Panc1 (cell line): Measurements from ENCODE around the gene GRID2IP. TPM values are rescaled to one million over a fixed set of nuclear protein-coding genes. Genes with fewer than 3 reads are reported as not detected.
A peak's percentile ranks its signal among the peaks of the same experiment; 100 is the strongest.

Experiments used
- ATAC-seq: fragments of 200-7000 bp; cut with Tn5 transposase; 2 replicates; pipeline ENCODE4 v1.9.1; 2020; ENCODE audit warnings: mild to moderate bottlenecking, moderate library complexity
- BruUV-seq: library from RNA; stranded (reverse); fragments of 400-500 nt; replicated peaks from 2 replicates; lab custom pipeline; 2021; lab: Mats Ljungman, UMichigan
- CTCF ChIA-PET: fragments of 300-600 bp; sonication (Branson Sonifier 250); formaldehyde crosslinking; loops from one replicate; lab custom pipeline; 2022; ENCODE audit warnings: antibody characterized with exemption; lab: Charles Lee
- POLR2A ChIA-PET: fragments of 300-600 bp; sonication (Branson Sonifier 250); formaldehyde crosslinking; loops from one replicate; lab custom pipeline; 2022; ENCODE audit warnings: antibody characterized with exemption; lab: Charles Lee
- DNase-seq: peaks from one replicate; pipeline ENCODE4 v3.0.0-alpha.2; 2010; ENCODE audit warnings: low read depth, low spot score
- H3K27ac ChIP-seq: 2 replicates; pipeline ENCODE4 v1.5.1; 2011; ENCODE audit warnings: mild to moderate bottlenecking, low read length, inconsistent platforms
- H3K27me3 ChIP-seq: fragments of 200-500 bp; sonication (Bioruptor generic); 2 replicates; pipeline ENCODE4 v1.6.0; 2014; ENCODE audit warnings: low read length, inconsistent platforms; ENCODE audit not compliant: control insufficient read depth, insufficient read depth
- H3K36me3 ChIP-seq: fragments of 200-500 bp; sonication (Bioruptor generic); 2 replicates; pipeline ENCODE4 v1.5.1; 2014; ENCODE audit warnings: inconsistent platforms, mild to moderate bottlenecking, low read length, moderate library complexity; ENCODE audit not compliant: control insufficient read depth, insufficient read depth
- H3K4me1 ChIP-seq: 2 replicates; pipeline ENCODE4 v1.5.1; 2011; ENCODE audit warnings: inconsistent platforms, mild to moderate bottlenecking, low read length, moderate library complexity; ENCODE audit not compliant: control insufficient read depth, insufficient read depth
- H3K4me3 ChIP-seq, 2 experiments: 2 replicates each; pipeline ENCODE4 v1.5.1; 2011 to 2012; ENCODE audit warnings: low read depth in 2 of 2, low read length in 2 of 2, mild to moderate bottlenecking in 2 of 2, inconsistent platforms in 1 of 2, moderate library complexity in 1 of 2
- H3K9me3 ChIP-seq: fragments of 200-500 bp; sonication (Bioruptor generic); 2 replicates; pipeline ENCODE4 v1.5.1; 2014; ENCODE audit warnings: low read depth, mild to moderate bottlenecking, inconsistent platforms, low read length, moderate library complexity; ENCODE audit not compliant: control insufficient read depth, insufficient read depth
- POLR2AphosphoS5 ChIP-seq: IDR thresholded peaks from 2 replicates; pipeline ENCODE4 v1.6.1; 2012; ENCODE audit warnings: mild to moderate bottlenecking, low read depth, low read length, moderate library complexity
- SIN3A ChIP-seq: IDR thresholded peaks from 2 replicates; pipeline ENCODE4 v1.6.1; 2012; ENCODE audit warnings: low read depth, mild to moderate bottlenecking, low read length, moderate library complexity, borderline replicate concordance; ENCODE audit not compliant: insufficient read depth
- TCF7L2 ChIP-seq: IDR thresholded peaks from 2 replicates; pipeline ENCODE4 v1.6.1; 2011; ENCODE audit warnings: mild to moderate bottlenecking, low read depth, low read length, inconsistent platforms
- in situ Hi-C: cut with HindIII; loops from 2 replicates; pipeline ENCODE4 v1.10.0; 2016; ENCODE audit warnings: low sequenced_read_pairs, low pct_unique_long_range_greater_than_20kb
- intact Hi-C: fragments of 100-400 bp; cut with micrococcal nuclease; formaldehyde crosslinking; loops from one replicate; pipeline ENCODE4 v1.10.0; 2022; ENCODE audit not compliant: unreplicated experiment
- total RNA-seq: library from RNA; stranded (reverse); gene quantifications from one replicate; pipeline ENCODE4 v1.2.1, GENCODE V29; 2021; ENCODE audit not compliant: unreplicated experiment
- TF ChIP-seq, protein P1 (sequence below), 2 experiments: IDR thresholded peaks; 2 replicates each; pipeline ENCODE4 v1.6.1; 2011 to 2012; ENCODE audit warnings: low read depth in 2 of 2, control low read depth in 1 of 2, low read length in 1 of 2, mild to moderate bottlenecking in 1 of 2, moderate library complexity in 1 of 2; ENCODE audit not compliant: insufficient read depth in 1 of 2
- TF ChIP-seq, protein P2 (sequence below): fragments of 450-650 bp; IDR thresholded peaks from 2 replicates; pipeline ENCODE4 v1.5.1; 2017; ENCODE audit warnings: mild to moderate bottlenecking

Gene GRID2IP
- total RNA-seq, 1 experiment from 2014 or later, result 0.13 TPM

GRCh38 chr7:6559896-6560295 lies 8.6 kb upstream of the GRID2IP start:
- Histone ChIP-seq H3K4me3 (no peak overlapping the region), H3K27ac (no peak overlapping the region), H3K27me3 (no peaks in the 10 kb centered on the region), H3K36me3 (no peaks in the 10 kb centered on the region), H3K4me1 (no peaks in the 10 kb centered on the region), H3K9me3 (no peaks in the 10 kb centered on the region)
- intact Hi-C loops, result no loop called here
- DNase-seq (no peak), ATAC-seq (no peak)
- TF ChIP-seq, protein P1, sequence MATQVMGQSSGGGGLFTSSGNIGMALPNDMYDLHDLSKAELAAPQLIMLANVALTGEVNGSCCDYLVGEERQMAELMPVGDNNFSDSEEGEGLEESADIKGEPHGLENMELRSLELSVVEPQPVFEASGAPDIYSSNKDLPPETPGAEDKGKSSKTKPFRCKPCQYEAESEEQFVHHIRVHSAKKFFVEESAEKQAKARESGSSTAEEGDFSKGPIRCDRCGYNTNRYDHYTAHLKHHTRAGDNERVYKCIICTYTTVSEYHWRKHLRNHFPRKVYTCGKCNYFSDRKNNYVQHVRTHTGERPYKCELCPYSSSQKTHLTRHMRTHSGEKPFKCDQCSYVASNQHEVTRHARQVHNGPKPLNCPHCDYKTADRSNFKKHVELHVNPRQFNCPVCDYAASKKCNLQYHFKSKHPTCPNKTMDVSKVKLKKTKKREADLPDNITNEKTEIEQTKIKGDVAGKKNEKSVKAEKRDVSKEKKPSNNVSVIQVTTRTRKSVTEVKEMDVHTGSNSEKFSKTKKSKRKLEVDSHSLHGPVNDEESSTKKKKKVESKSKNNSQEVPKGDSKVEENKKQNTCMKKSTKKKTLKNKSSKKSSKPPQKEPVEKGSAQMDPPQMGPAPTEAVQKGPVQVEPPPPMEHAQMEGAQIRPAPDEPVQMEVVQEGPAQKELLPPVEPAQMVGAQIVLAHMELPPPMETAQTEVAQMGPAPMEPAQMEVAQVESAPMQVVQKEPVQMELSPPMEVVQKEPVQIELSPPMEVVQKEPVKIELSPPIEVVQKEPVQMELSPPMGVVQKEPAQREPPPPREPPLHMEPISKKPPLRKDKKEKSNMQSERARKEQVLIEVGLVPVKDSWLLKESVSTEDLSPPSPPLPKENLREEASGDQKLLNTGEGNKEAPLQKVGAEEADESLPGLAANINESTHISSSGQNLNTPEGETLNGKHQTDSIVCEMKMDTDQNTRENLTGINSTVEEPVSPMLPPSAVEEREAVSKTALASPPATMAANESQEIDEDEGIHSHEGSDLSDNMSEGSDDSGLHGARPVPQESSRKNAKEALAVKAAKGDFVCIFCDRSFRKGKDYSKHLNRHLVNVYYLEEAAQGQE (IDR thresholded peaks at IDR 0.05; ENCODE audit: insufficient read depth in 1 of 2, low read depth in 2 of 2, low read length in 1 of 2), result no peak
- TF ChIP-seq, protein P2, sequence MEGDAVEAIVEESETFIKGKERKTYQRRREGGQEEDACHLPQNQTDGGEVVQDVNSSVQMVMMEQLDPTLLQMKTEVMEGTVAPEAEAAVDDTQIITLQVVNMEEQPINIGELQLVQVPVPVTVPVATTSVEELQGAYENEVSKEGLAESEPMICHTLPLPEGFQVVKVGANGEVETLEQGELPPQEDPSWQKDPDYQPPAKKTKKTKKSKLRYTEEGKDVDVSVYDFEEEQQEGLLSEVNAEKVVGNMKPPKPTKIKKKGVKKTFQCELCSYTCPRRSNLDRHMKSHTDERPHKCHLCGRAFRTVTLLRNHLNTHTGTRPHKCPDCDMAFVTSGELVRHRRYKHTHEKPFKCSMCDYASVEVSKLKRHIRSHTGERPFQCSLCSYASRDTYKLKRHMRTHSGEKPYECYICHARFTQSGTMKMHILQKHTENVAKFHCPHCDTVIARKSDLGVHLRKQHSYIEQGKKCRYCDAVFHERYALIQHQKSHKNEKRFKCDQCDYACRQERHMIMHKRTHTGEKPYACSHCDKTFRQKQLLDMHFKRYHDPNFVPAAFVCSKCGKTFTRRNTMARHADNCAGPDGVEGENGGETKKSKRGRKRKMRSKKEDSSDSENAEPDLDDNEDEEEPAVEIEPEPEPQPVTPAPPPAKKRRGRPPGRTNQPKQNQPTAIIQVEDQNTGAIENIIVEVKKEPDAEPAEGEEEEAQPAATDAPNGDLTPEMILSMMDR, result no peak
- TF ChIP-seq TCF7L2 (no peak), SIN3A (no peak), POLR2AphosphoS5 (no peak)
- CTCF ChIA-PET, result interaction anchor here (1.1 to 1.8 kb wide), 2 partner anchors 15 to 703 kb away, joined by 3 to 11 read pairs; no protein-coding TSS in a partner anchor
- in situ Hi-C loops, result no loop called here
- no TSS peak for BruUV-seq
- POLR2A ChIA-PET, result no interaction called here

GRCh38 chr7:6558837-6559236 lies 7.6 kb upstream of the GRID2IP start:
- POLR2A ChIA-PET, result interaction anchor here (0.6 kb wide), 3 partner anchors 11 to 102 kb away, joined by 3 to 4 read pairs (median 3); no protein-coding TSS in a partner anchor
- in situ Hi-C loops, result no loop called here

More at GRCh38 chr7:6558837-6559236, 7.6 kb upstream of the GRID2IP start:
- peak; percentile 80 for ATAC-seq
- Histone ChIP-seq H3K36me3 (no peaks in the 10 kb centered on the region), H3K4me3 (no peak overlapping the region), H3K27me3 (no peaks in the 10 kb centered on the region), H3K9me3 (no peaks in the 10 kb centered on the region), H3K27ac (no peak overlapping the region), H3K4me1 (no peaks in the 10 kb centered on the region)
- CTCF ChIA-PET, result interaction anchor here (0.6 to 1.8 kb wide), 17 partner anchors 8 to 702 kb away, joined by 3 to 29 read pairs (median 6); partner anchors contain the start of genes ZDHHC4 and ZNF853
- no peak for TF ChIP-seq TCF7L2
- TF ChIP-seq, protein P1 (IDR thresholded peaks at IDR 0.05; ENCODE audit: insufficient read depth in 1 of 2, low read depth in 2 of 2, low read length in 1 of 2), result no peak
- no peak for TF ChIP-seq SIN3A
- TF ChIP-seq, protein P2, result no peak; the same call in 1 of the 2 replicates
- no peak for TF ChIP-seq POLR2AphosphoS5
- DNase-seq, result no peak
- no TSS peak for BruUV-seq
- intact Hi-C loops, result no loop called here
